Left colon (tissue), 2 donors: Measurements from ENCODE around the gene KIAA0586. TPM values are rescaled to one million over a fixed set of nuclear protein-coding genes. Genes with fewer than 3 reads are reported as not detected.

Experiments
- ATAC-seq: fragments of 200-7000 bp; cut with Tn5 transposase; one replicate; pipeline ENCODE4 v1.9.1; 2020; ENCODE audit warnings: mild to moderate bottlenecking, moderate library complexity
- DNase-seq, 2 donors: peaks; one replicate each; pipeline ENCODE4 v3.0.0-alpha.2; 2020
- intact Hi-C, 2 donors: fragments of 100-400 bp; cut with DNase I in 1 of 2; cut with micrococcal nuclease in 1 of 2; formaldehyde crosslinking; loops; one replicate each; pipeline versions ENCODE4 v1.11.2 to v1.14.0; 2022; cut with DNase I, micrococcal nuclease
- total RNA-seq, 2 donors: library from RNA; stranded (reverse); fragmentation: NEBNext Ultra II Directional; extraction: Animal tissue kit (Norgen Biotek cat#: 25700); gene quantifications; one replicate each; pipeline ENCODE4 v1.2.1, GENCODE V29; 2021
- donor health status: DM: no; HTN: no; CAD: no.
- donor health status: DM: yes; HTN: yes; CAD: no.

The KIAA0586 gene
- total RNA-seq, 2 donors from 2014 or later = 13.1 to 13.6 TPM

DNA sequence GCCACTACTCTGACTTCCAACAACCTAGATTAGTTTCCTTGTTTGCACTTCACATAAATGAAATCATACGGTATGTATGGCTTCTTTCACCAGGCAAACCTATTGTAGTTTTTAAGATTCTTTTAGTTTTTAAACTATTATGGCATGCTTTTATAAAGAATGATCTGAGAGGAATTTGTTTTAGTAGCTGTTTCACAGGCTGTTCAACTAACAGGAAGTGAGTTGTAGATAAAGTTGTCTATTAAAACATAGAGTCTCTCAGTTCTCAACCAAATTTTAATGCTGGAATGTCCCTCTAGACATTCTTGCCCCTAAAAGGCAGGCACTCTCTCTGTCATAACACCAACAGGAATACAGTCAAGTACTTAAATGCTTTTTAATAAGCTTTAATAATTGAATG is 107.5 kb downstream of the KIAA0586 start:
- intact Hi-C loops = no loop called here
- no peak for ATAC-seq
- DNase-seq = no peak

DNA sequence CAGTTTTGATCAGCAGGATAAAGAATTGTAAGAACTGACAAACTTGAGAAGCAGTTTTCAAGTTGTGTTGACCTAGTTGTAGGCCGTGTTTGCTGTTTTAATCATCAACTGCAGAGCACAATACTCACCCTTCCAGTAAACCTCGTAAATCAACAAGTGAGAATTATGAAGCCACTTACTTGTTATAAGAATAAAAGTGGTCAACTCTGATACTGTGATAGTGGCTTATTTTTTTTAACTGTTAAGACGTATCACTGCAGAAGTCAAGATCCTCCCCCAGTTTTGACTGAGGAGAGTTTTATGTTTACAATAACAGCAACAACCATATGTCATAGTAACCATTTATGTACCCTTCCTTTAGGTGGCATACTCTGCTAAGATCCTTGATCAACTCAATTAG is 109.5 kb downstream of the KIAA0586 start:
- ATAC-seq = no peak
- DNase-seq = no peak
- intact Hi-C loops = no loop called here

DNA sequence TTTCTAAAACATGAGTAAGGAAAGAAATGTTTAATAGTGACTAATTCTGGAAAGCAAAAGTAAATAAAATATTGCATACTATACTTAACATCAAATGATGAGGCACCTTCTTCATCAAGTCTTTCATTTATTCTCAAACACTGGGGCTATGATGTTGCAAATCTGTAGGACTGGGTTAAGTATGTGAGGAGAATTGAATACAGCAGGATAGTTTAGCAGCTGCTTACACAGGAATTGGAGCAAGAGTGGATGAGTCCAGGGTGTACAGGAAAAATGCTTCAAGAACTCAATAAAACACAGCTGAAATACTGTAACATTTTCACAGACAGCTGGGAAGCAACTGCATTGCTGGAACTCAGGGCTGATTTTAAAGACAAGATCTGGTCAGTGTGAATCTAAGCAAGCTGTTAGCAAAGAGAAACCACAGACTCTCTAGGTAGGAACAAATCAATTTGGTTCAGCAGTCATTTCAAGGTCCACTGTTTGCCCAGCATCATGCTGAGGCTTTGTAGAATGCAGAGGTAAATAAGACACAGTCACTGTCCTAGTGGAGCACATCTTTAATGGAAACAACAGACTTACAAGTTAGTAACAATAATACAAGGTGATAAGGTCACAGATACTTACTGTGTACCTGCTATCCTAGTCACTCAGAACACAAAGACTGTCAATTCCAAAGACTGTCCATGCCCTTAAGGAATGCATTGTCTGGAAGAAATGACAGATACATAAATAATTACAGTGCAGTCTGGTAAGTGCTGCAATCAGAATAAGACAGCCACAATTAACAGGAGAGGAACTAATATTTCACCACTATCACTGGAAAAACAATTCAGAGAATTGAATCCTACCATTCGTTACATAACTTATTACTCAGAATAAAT is 113.5 kb downstream of the KIAA0586 start:
- DNase-seq = no peak
- intact Hi-C loops = no loop called here
- ATAC-seq = no peak

DNA sequence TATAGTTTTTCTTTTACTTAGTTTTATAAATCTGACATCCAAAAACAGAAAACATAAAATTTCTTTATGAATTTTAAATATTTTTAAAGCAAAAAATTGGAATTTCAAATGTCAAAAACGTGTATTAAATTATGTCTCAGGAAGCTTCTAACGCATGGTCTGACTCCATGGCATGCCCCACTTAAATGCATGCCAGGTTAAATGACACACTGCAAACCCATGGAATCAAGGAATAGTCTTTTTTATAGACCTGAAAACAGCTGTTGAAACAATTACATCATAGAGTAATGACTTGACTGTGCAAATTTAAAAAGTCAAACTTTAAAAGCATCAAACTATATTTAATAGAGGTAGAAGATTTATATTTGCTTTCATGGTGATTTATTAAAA is 114.1 kb downstream of the KIAA0586 start:
- intact Hi-C loops = no loop called here
- no peak for DNase-seq
- ATAC-seq = no peak

DNA sequence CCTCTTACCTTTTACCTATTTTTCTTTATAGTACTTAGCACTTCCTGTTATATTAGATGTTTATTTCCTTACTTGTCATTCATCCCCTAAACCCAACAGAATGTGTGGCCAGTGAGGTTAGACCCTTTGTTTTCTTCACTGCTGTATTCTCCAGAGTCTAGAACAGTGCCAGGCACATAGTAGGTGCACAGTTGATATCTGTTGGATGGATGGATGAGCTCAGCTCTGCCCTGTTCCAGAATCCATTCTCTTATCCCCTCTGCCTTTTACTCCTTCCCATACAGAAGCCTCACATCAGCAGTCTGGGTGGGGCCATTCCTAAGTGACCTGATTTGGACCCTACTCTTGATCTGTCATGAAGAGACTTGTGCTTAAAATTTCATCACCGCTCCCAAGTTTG is 115.7 kb downstream of the KIAA0586 start:
- intact Hi-C loops = no loop called here
- ATAC-seq = no peak
- no peak for DNase-seq

DNA sequence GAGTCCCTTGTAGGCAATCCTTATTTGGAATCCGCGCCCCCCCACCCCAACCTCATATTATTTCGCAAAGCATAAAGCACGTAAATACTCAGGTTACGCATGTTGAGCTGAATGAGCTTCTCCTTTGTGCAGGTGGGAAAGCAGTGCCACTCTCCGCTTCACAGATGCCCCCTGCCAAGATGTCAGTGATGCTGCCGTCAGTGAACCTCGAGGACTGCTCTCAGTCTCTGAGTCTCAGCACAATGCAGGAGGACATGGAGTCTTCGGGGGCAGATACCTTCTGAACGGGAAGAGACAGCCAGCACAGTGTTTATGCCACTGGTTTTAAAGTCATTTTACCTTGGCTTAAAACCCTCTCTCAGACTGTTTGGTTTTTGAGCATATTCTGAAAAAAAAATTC is 120.1 kb downstream of the KIAA0586 start:
- ATAC-seq (no peak), DNase-seq (no peak)
- intact Hi-C loops = no loop called here

DNA sequence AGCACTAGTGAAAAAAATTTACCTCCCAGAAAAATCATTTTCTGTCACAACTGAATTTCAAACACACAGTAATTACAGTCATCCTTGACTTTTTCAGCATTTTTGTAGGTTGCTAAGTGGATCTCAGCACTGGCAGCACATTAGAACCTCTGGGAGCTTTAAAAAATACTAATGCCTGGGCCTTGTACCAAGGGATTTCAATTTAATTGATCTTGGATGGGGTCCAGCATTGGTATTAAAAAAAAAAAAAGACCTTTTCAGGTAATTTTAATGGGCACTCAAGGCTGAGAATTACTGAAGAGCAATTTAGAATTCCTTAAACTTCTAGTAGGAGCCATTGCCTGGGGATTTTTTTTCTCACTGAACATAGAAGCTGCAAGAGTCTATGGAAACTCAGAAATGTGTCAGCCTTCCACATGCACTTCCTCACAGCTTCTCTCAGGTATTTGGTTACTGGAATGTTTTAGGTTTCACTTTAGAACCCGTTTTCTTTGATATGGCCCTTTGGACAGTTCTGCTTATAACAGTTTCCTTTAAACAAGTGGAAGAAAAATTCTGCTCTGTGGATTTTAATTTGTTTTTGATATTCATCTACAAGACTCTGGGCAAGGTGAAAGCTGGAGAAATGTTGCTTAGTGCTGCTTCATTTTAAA is 121.7 kb downstream of the KIAA0586 start:
- DNase-seq (no peak), ATAC-seq (no peak)
- intact Hi-C loops = no loop called here

DNA sequence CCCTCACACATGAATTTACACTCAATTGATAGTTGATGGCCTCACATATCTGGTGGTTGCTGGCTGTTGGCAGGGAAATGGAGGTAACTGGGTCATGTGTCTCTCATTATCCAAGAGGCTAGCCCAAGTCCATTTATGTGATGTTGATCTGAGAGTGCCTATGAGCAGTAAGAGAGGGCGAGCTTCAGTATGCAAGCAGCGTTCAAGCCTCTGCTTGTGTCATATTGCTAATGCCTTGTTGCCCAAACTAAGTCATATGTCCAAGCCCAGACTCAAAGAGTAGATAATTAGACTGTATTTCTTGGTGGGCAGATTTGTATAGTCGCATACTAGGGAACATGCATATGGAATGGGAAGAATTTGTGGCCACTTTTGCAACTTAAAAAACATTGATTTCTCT is 126.4 kb downstream of the KIAA0586 start:
- no peak for DNase-seq
- intact Hi-C loops = no loop called here
- ATAC-seq = no peak

DNA sequence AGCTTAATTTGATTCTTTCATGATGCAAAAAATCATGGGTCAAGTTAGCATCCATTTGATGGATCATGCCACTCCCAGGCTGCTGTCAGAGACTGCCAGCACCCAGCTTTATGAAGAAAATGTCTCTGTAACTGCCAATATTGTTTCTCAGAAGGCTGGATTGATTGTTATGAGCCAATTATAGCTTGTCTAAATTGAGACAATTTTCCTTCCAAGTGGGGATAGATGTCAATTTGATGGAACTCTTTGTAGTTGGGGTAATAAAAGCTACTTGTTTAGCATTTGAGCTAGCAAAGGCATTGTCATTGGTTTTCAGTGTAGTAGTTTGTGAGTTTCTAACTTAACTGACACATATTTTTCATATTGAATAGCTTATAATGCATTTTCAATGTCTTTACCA is 128.1 kb downstream of the KIAA0586 start:
- intact Hi-C loops = no loop called here
- ATAC-seq = no peak
- no peak for DNase-seq

DNA sequence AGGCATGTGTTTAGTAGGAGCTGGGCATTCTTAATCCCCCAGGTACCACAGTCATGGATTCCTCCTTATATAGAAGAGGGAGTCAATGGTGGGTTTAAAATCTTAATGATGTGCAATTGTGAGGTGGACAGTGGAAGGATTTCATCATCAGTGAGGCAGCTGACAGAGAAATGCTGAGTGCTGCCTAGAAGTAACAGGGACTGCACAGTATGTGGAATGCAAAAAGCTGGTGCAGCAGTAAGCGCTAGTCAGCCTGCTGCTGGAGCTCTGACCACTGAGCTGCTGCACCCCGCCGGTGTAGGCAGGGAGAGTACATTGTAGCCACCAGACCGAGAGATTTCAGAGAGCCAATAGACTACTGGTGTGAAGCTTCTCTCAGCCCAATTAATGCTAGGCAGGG is 129.7 kb downstream of the KIAA0586 start:
- intact Hi-C loops = no loop called here
- DNase-seq = no peak
- ATAC-seq = no peak

DNA sequence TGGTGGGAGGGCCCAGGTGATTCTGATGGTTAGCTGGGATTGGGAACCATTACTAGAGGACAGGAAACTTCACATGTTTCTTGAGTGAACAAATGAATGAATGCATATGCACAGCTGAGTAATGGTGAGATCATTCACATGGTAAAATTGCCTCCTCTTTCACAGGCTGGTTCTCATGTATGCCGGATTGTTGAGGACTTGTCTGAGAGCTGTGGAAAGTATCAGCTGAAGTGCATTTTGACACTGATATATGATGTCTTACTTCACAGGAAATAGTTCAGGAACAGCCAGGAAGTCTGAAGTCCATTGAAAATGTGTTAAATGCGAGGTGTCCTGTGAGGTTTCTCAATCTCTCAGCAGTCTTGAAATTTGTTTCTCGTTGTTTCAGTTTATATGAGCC is 132.7 kb downstream of the KIAA0586 start:
- ATAC-seq = peak; percentile 63
- no peak for DNase-seq
- intact Hi-C loops = no loop called here

DNA sequence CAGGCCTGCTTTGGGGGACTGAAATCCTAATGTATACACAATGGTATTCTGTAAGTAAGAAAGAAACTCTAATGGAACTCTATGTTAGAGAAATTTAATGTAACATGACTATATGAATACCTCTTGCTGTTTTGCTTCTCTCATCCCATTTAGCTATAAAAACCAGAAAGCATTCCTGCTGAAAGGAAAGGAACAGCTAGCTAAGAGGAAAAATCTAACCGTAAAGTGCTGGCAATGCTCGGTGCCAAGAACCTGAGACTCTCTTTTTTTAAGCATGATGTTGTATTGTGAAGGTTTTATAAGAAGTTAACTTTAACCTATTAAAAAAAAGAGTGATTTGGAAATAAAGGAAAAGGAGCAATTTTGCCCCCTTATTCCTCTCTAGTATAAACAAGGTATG is 134.6 kb downstream of the KIAA0586 start:
- ATAC-seq = no peak
- intact Hi-C loops = no loop called here
- DNase-seq = no peak

DNA sequence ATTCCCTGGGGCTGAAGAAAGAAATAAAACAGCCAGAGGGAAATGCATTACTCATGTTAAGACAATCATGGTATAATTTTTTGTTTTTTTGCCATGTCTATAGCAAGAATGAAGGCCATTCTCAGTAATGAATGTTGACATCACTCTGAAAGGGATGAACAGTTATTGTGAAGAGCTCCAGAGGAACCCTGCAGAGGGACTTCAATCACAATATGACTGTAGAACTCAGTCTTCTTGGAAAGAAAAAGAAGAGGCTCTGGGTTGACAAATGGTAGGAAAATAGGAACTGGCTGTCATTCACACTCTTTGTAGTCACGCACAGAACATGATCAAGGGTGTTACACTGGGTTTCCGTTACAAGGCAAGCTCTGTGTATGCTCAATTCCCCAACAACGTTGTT is 136.5 kb downstream of the KIAA0586 start:
- intact Hi-C loops = no loop called here
- ATAC-seq (no peak), DNase-seq (no peak)

DNA sequence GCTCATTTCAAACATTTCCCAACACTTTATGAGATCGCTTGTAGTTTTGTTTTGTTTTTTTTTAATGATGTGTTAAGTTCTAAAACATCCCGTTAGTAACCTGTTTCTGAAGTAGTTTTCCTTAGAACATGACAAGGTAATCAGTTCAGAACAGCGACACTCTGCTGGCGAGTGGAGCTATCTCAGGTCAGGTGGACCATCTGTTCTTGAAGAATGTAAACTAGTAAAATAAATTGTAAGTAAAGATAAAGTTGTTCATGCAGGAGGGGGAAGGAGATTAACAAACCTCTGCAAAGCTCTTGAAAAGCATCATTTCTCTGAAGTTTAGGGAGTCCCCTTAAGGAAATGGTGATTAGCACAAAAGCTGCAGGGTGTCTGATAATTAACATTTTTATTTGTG is 138.3 kb downstream of the KIAA0586 start:
- no peak for ATAC-seq
- no peak for DNase-seq
- intact Hi-C loops = no loop called here

DNA sequence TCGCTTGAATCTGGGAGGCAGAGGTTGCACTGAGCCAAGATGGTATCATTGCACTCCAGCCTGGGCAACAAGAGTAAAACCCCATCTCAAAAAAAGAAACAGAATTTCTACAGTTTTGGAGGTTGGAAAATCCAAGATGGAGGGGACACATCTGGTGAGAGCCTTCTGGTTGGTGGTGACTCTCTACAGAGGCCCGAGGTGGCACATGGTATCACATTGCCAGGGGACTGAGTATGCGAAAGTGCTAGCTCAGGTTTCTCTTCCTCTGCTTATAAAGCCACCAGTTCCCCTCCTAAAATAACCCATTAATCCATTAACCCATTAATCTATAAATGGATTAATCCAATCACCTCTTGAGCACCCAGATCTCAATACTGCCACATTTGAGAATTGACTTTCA is 139.5 kb downstream of the KIAA0586 start:
- ATAC-seq (no peak), DNase-seq (no peak)
- intact Hi-C loops = no loop called here

DNA sequence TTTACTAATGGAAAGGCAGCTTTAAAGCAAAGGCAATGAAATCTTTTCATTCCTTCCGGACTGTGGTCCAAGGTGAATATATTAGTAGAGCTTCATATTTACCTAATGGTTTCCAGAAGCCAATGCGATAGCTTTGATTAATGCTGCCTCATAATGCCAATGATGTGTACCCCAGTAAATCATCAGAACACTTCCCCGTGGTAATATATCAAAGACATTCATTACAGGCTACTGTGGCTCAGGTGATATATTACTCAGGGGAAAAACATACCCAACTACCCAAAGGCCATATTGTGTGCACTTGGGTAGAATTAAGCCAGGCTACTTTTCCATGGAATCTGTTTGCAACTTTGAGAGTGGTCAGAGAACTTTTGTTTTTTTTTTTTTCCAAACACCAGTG is 140.8 kb downstream of the KIAA0586 start:
- ATAC-seq = no peak
- no peak for DNase-seq
- intact Hi-C loops = no loop called here

DNA sequence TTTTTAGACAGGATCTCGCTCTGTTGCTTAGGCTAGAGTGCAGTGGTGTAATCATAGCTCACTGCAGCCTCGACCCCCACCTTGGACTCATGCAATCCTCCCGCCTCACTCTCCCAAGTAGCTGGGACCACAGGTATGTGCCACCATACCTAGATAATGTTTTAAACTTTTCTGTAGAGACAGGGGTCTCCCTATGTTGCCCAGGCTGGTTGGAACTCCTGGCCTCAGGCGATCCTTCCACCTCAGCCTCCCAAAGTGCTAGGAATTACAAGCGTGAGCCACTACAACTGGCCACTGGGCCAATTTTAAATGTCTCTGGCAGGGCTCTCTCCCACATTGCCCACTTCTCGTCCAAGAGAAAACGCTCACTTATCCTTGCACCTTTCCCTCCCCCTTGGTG is 143.7 kb downstream of the KIAA0586 start:
- intact Hi-C loops = no loop called here
- ATAC-seq (no peak), DNase-seq (no peak)

DNA sequence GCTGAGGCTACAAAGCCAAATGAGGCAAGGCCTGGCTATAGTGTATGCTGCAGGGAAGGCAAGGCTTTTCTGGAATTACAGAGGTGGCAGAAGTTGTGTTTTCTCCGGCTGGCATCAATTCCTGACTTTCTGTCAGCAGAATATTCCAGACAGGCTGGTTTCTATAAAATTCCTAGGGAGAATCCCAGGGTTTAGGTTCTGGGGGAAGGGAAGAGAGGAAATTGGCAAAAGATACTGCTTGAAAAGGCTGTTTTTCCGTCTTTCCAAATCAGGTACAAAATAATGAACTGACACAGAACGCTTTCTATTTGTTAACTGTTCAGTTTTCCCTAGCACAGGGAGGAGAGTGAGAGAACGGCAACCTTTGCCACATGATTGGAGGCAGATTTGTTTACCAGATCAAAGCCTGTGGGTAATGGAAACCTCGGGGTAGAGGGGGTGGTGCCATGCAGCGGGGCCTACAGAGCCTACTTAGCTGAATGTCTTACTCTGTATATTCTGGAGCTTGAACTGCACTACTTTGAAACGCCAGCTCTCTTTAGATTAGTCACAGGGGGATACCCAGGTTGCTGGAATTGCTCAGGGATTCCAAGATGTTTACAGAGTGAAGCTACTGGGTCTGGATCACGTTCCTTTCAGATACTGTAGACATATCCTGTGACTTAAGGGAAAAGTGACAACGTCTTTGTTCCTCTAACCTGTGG is 144.4 kb downstream of the KIAA0586 start:
- DNase-seq (no peak), ATAC-seq (no peak)
- intact Hi-C loops = no loop called here

DNA sequence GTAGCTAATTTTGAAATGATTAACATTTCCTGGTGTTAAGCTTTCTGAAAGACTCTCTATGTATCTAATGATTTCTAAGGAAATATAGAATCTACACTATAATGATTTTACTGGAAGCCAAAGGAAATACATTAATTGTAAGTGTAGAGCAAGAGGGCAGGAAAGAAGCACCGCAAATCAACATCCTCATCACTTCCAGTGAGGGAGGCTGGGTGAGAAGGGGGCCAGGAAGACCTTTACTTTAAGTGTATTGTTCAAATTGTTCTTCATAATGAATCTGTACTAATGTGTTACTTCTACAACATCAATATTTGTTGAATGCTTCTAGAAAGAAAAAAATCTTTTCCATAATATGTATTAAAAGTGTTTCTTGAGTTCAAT is 144.9 kb downstream of the KIAA0586 start:
- intact Hi-C loops = no loop called here
- ATAC-seq (no peak), DNase-seq (no peak)

DNA sequence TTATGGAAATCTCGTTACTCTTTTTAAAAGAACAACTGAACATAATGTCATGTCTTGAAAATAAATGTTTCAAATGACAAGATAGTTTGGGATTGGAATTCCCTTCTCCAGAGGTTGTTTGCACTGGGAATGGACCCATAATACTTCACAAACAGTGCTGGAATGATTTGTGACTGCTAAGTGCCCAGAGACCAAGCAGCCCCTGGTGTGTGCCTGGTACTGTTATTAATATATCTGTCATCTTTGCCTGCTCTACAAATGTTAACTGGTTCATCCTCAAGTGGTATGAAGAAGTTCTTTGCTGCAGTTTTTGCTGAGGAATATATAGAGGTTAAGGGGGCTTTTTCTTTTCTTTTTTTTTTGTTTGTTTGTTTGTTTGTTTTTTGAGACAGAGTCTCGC is 145.3 kb downstream of the KIAA0586 start:
- ATAC-seq = no peak
- intact Hi-C loops = no loop called here
- DNase-seq = no peak
